HepG2 (cell line): ENCODE results near the gene SFXN5. TPM values are rescaled to one million over a fixed set of nuclear protein-coding genes. Genes with fewer than 3 reads are reported as not detected.

Experiments used
- AKAP8 ChIP-seq: sonication (generic); formaldehyde crosslinking; IDR thresholded peaks from 2 replicates; pipeline ENCODE4 v1.5.1; 2020; ENCODE audit warnings: mild to moderate bottlenecking, missing genetic modification reagents
- CBX5 ChIP-seq: sonication (generic); formaldehyde crosslinking; IDR thresholded peaks from 2 replicates; pipeline ENCODE4 v1.4.0; 2020; ENCODE audit warnings: missing genetic modification reagents, borderline replicate concordance
- CREBL2 ChIP-seq: sonication (generic); formaldehyde crosslinking; IDR thresholded peaks from 2 replicates; pipeline ENCODE4 v1.8.1; 2023; ENCODE audit warnings: missing genetic modification reagents, mild to moderate bottlenecking, borderline replicate concordance
- GATAD2A ChIP-seq: IDR thresholded peaks from 2 replicates; pipeline ENCODE4 v1.6.1; 2016
- HMGA1 ChIP-seq: sonication (generic); formaldehyde crosslinking; conservative IDR thresholded peaks from 2 replicates; pipeline ENCODE4 v1.4.0; 2020; ENCODE audit warnings: missing genetic modification reagents
- KDM1A ChIP-seq: IDR thresholded peaks from 2 replicates; pipeline ENCODE4 v1.6.1; 2016; ENCODE audit warnings: missing compliant biosample characterization
- KDM5B ChIP-seq: sonication (generic); formaldehyde crosslinking; IDR thresholded peaks from 2 replicates; pipeline ENCODE4 v1.4.0; 2020; ENCODE audit warnings: missing genetic modification reagents, mild to moderate bottlenecking, borderline replicate concordance
- NFRKB ChIP-seq: fragments of 450-650 bp; IDR thresholded peaks from 2 replicates; pipeline ENCODE4 v1.6.1; 2017
- SALL1 ChIP-seq: sonication (generic); formaldehyde crosslinking; IDR thresholded peaks from 2 replicates; pipeline ENCODE4 v1.8.0; 2022; ENCODE audit warnings: mild to moderate bottlenecking, missing genetic modification reagents
- TBL1XR1 ChIP-seq: fragments of 150-350 bp; IDR thresholded peaks from 2 replicates; pipeline ENCODE4 v1.6.1; 2014; ENCODE audit warnings: borderline replicate concordance, low read length; ENCODE audit not compliant: partially characterized antibody
- ZBTB7B ChIP-seq: sonication (generic); formaldehyde crosslinking; IDR thresholded peaks from 2 replicates; pipeline ENCODE4 v1.4.0; 2020; ENCODE audit warnings: missing genetic modification reagents
- ZEB1 ChIP-seq: IDR thresholded peaks from 2 replicates; pipeline ENCODE4 v1.6.1; 2012; ENCODE audit warnings: mild to moderate bottlenecking, low read depth, inconsistent platforms; ENCODE audit not compliant: insufficient replicate concordance
- ZFX ChIP-seq: sonication (generic); formaldehyde crosslinking; IDR thresholded peaks from 2 replicates; pipeline ENCODE4 v1.4.0; 2020; ENCODE audit warnings: mild to moderate bottlenecking, low read depth, missing genetic modification reagents, moderate library complexity
- ZIK1 ChIP-seq: sonication (generic); formaldehyde crosslinking; IDR thresholded peaks from 2 replicates; pipeline ENCODE4 v1.5.0; 2020; ENCODE audit warnings: mild to moderate bottlenecking, low read depth, missing genetic modification reagents, borderline replicate concordance
- ZNF33A ChIP-seq: sonication (generic); formaldehyde crosslinking; IDR thresholded peaks from 2 replicates; pipeline ENCODE4 v1.5.1; 2020; ENCODE audit warnings: missing genetic modification reagents, mild to moderate bottlenecking, moderate library complexity, borderline replicate concordance
- ZNF543 ChIP-seq: sonication (generic); formaldehyde crosslinking; IDR thresholded peaks from 2 replicates; pipeline ENCODE4 v1.4.0; 2020; ENCODE audit warnings: mild to moderate bottlenecking, missing genetic modification reagents
- ZNF562 ChIP-seq: sonication (generic); formaldehyde crosslinking; IDR thresholded peaks from 2 replicates; pipeline ENCODE4 v1.8.0; 2022; ENCODE audit warnings: missing genetic modification reagents, borderline replicate concordance
- ZNF710 ChIP-seq: sonication (generic); formaldehyde crosslinking; IDR thresholded peaks from 2 replicates; pipeline ENCODE4 v1.5.0; 2020; ENCODE audit warnings: mild to moderate bottlenecking, missing genetic modification reagents, borderline replicate concordance
- polyA plus RNA-seq, 8 experiments: library from polyadenylated mRNA; depleted of rRNA in 3 of 8; stranded (reverse) in 7 of 8; unstranded in 1 of 8; fragments of >200 nt; fragmentation: Illumina TruSeq in 4 of 8; extraction: Trizol in 4 of 8; gene quantifications; 2 replicates each; pipeline versions ENCODE4 v1.2.1 to v1.2.3, GENCODE V29; 2011 to 2016; ENCODE audit warnings: low read depth in 4 of 8, missing spikeins in 1 of 8, mixed read lengths in 1 of 8; ENCODE audit not compliant: insufficient read depth in 1 of 8
- total RNA-seq, 5 experiments: library from RNA; depleted of rRNA; stranded (reverse); fragments of >200 nt; fragmentation: Illumina TruSeq; extraction: Trizol; gene quantifications; 2 replicates each; pipeline ENCODE4 v1.2.3, GENCODE V29; 2016; ENCODE audit warnings: low read depth in 1 of 5
- TF ChIP-seq, protein P1 (sequence below): sonication (generic); formaldehyde crosslinking; IDR thresholded peaks from 2 replicates; pipeline ENCODE4 v1.4.0; 2020; ENCODE audit warnings: missing genetic modification reagents, mild to moderate bottlenecking, borderline replicate concordance
- TF ChIP-seq, protein P2 (sequence below): sonication (generic); formaldehyde crosslinking; IDR thresholded peaks from 2 replicates; pipeline ENCODE4 v1.5.1; 2020; ENCODE audit warnings: mild to moderate bottlenecking, missing genetic modification reagents, borderline replicate concordance

The SFXN5 gene
- total and polyA plus RNA-seq, 2 of the 13 experiments (the other 11 are each of a cell fraction or from before 2014, with no cell fraction given) = 34.9 to 37.4 TPM

GRCh38 chr2:73043929-73044832 lies 27.3 kb downstream of the SFXN5 start (continued):
- TF ChIP-seq CREBL2 (CRISPR knock-in tag) (no peak), TBL1XR1 (no peak), ZNF33A (CRISPR knock-in tag) (no peak), ZIK1 (CRISPR knock-in tag) (no peak), ZNF710 (CRISPR knock-in tag) (no peak), ZEB1 (no peak), AKAP8 (no peak), HMGA1 (CRISPR knock-in tag) (no peak), ZNF543 (CRISPR knock-in tag) (0 out of 2 replicates have a peak, but pooled peaks have one; percentile 34), KDM5B (CRISPR knock-in tag) (peak; percentile 13; the same call in 1 of the 2 replicates), KDM1A (no peak), NFRKB (no peak), ZBTB7B (peak; percentile 47; the same call in 1 of the 2 replicates), ZNF562 (CRISPR knock-in tag) (no peak), GATAD2A (peak; percentile 71), SALL1 (CRISPR knock-in tag) (peak; percentile 63), CBX5 (no peak), ZFX (peak; percentile 97)
- TF ChIP-seq, protein P1, sequence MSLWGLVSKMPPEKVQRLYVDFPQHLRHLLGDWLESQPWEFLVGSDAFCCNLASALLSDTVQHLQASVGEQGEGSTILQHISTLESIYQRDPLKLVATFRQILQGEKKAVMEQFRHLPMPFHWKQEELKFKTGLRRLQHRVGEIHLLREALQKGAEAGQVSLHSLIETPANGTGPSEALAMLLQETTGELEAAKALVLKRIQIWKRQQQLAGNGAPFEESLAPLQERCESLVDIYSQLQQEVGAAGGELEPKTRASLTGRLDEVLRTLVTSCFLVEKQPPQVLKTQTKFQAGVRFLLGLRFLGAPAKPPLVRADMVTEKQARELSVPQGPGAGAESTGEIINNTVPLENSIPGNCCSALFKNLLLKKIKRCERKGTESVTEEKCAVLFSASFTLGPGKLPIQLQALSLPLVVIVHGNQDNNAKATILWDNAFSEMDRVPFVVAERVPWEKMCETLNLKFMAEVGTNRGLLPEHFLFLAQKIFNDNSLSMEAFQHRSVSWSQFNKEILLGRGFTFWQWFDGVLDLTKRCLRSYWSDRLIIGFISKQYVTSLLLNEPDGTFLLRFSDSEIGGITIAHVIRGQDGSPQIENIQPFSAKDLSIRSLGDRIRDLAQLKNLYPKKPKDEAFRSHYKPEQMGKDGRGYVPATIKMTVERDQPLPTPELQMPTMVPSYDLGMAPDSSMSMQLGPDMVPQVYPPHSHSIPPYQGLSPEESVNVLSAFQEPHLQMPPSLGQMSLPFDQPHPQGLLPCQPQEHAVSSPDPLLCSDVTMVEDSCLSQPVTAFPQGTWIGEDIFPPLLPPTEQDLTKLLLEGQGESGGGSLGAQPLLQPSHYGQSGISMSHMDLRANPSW (CRISPR knock-in tag) = no peak
- TF ChIP-seq, protein P2, sequence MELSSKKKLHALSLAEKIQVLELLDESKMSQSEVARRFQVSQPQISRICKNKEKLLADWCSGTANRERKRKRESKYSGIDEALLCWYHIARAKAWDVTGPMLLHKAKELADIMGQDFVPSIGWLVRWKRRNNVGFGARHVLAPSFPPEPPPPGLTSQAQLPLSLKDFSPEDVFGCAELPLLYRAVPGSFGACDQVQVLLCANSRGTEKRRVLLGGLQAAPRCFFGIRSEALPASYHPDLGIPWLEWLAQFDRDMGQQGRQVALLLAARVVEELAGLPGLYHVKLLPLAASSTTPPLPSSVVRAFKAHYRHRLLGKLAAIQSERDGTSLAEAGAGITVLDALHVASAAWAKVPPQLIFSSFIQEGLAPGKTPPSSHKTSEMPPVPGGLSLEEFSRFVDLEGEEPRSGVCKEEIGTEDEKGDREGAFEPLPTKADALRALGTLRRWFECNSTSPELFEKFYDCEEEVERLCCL (CRISPR knock-in tag) = no peak
